Neural progenitor cell (in vitro differentiated cells): ENCODE data around the gene SLC44A1. TPM values are rescaled to one million over a fixed set of nuclear protein-coding genes. Genes with fewer than 3 reads are reported as not detected.

Experiments used
- DNase-seq: peaks from one replicate; pipeline ENCODE4 v3.0.0-alpha.2; 2016; ENCODE audit warnings: low spot score
- H2AFZ ChIP-seq: fragments of 200-600 bp; sonication (generic); replicated peaks from 2 replicates; pipeline ENCODE4 v1.6.1; 2016; ENCODE audit warnings: antibody characterized with exemption
- H3F3A ChIP-seq: fragments of 200-600 bp; sonication (generic); 2 replicates; pipeline ENCODE4 v1.6.1; 2016; ENCODE audit warnings: antibody characterized with exemption, low read depth
- H3K27ac ChIP-seq: fragments of 200-600 bp; sonication (generic); 2 replicates; pipeline ENCODE4 v1.5.1; 2016; ENCODE audit warnings: mild to moderate bottlenecking
- H3K27me3 ChIP-seq: fragments of 200-600 bp; sonication (generic); 2 replicates; pipeline ENCODE4 v1.6.1; 2016; ENCODE audit warnings: mild to moderate bottlenecking, moderate library complexity
- H3K36me3 ChIP-seq: fragments of 200-600 bp; sonication (generic); 2 replicates; pipeline ENCODE4 v1.5.1; 2016
- H3K4me1 ChIP-seq: fragments of 200-600 bp; sonication (generic); 2 replicates; pipeline ENCODE4 v1.6.1; 2016; ENCODE audit warnings: mixed run types
- H3K4me2 ChIP-seq: fragments of 200-600 bp; sonication (generic); 2 replicates; pipeline ENCODE4 v1.6.1; 2016
- H3K4me3 ChIP-seq: fragments of 200-600 bp; sonication (generic); 2 replicates; pipeline ENCODE4 v1.5.1; 2016
- H3K79me2 ChIP-seq: fragments of 200-600 bp; sonication (generic); 2 replicates; pipeline ENCODE4 v1.6.1; 2016; ENCODE audit warnings: low read depth
- H3K9ac ChIP-seq: fragments of 200-600 bp; sonication (generic); 2 replicates; pipeline ENCODE4 v1.6.1; 2016
- H3K9me3 ChIP-seq: fragments of 200-600 bp; sonication (generic); 2 replicates; pipeline ENCODE4 v1.5.1; 2016; ENCODE audit warnings: low read depth
- H4K20me1 ChIP-seq: fragments of 200-600 bp; sonication (generic); 2 replicates; pipeline ENCODE4 v1.6.1; 2016; ENCODE audit warnings: low read depth
- H3K27ac Mint-ChIP-seq: 3 replicates; pipeline ENCODE4 v1.8.0; 2021; ENCODE audit warnings: mixed read lengths
- H3K27me3 Mint-ChIP-seq: 2 replicates; pipeline ENCODE4 v1.8.0; 2022; ENCODE audit warnings: low read depth, mild to moderate bottlenecking, inconsistent platforms, moderate library complexity, mixed read lengths; ENCODE audit not compliant: insufficient read depth
- H3K36me3 Mint-ChIP-seq: 3 replicates; pipeline ENCODE4 v1.8.0; 2021; ENCODE audit warnings: mixed read lengths
- H3K4me1 Mint-ChIP-seq: 3 replicates; pipeline ENCODE4 v1.8.0; 2021; ENCODE audit warnings: mixed read lengths
- H3K4me3 Mint-ChIP-seq: 3 replicates; pipeline ENCODE4 v1.8.0; 2021; ENCODE audit warnings: mild to moderate bottlenecking, moderate library complexity, mixed read lengths
- H3K9me3 Mint-ChIP-seq: 3 replicates; pipeline ENCODE4 v1.8.0; 2020; ENCODE audit warnings: mixed read lengths
- EZH2 ChIP-seq: fragments of 200-600 bp; sonication (generic); IDR thresholded peaks from 2 replicates; pipeline ENCODE4 v1.6.1; 2017; ENCODE audit warnings: antibody characterized with exemption, mild to moderate bottlenecking, moderate library complexity
- EZH2phosphoT487 ChIP-seq: fragments of 200-600 bp; sonication (generic); IDR thresholded peaks from 2 replicates; pipeline ENCODE4 v1.6.1; 2017; ENCODE audit warnings: antibody characterized with exemption
- total RNA-seq: library from RNA; depleted of rRNA; stranded (reverse); fragments of >200 nt; gene quantifications from 2 replicates; pipeline ENCODE4 v1.2.3, GENCODE V29; 2015; ENCODE audit warnings: low replicate concordance
- TF ChIP-seq, protein P1 (sequence below): fragments of 200-600 bp; sonication (generic); IDR thresholded peaks from 2 replicates; pipeline ENCODE4 v1.5.1; 2017; ENCODE audit warnings: antibody characterized with exemption, mild to moderate bottlenecking

Gene SLC44A1
- total RNA-seq, 1 donor from 2014 or later, result 41.4 TPM

DNA sequence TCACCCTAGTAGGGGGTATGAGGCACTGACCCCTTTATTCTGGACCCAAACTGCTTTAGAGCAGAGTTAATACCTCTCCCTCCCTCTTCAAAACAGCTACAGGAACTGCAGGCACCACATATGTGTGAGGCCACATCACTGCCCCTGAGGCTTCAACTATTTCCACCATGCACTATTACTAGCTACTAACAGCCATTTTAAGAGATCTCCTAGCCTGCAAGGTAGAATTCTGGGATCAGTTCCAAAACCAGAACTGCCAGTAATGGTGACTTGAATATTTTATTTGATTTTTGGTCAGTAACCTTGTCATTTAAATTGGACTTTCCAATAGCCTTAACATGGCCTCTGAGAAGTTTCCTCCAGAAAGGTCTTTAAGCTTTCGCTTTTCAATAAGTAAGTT is 148.1 kb downstream of the SLC44A1 start:
- H3K9me3 ChIP-seq, result no peaks in the 10 kb centered on the region
- no peak overlapping the region for H3K9ac ChIP-seq
- no peak overlapping the region for H3K27ac Mint-ChIP-seq
- no peaks in the 10 kb centered on the region for H3K27me3 ChIP-seq
- no peaks in the 10 kb centered on the region for H3K36me3 ChIP-seq
- no peaks in the 10 kb centered on the region for H4K20me1 ChIP-seq
- no peaks in the 10 kb centered on the region for H3K9me3 Mint-ChIP-seq
- H3K27ac ChIP-seq, result no peak overlapping the region
- peaks cover 29% of the 10 kb centered on the region for H3K4me1 ChIP-seq
- H3K79me2 ChIP-seq, result no peaks in the 10 kb centered on the region
- no peak for TF ChIP-seq EZH2phosphoT487
- TF ChIP-seq EZH2, result no peak
- TF ChIP-seq, protein P1, sequence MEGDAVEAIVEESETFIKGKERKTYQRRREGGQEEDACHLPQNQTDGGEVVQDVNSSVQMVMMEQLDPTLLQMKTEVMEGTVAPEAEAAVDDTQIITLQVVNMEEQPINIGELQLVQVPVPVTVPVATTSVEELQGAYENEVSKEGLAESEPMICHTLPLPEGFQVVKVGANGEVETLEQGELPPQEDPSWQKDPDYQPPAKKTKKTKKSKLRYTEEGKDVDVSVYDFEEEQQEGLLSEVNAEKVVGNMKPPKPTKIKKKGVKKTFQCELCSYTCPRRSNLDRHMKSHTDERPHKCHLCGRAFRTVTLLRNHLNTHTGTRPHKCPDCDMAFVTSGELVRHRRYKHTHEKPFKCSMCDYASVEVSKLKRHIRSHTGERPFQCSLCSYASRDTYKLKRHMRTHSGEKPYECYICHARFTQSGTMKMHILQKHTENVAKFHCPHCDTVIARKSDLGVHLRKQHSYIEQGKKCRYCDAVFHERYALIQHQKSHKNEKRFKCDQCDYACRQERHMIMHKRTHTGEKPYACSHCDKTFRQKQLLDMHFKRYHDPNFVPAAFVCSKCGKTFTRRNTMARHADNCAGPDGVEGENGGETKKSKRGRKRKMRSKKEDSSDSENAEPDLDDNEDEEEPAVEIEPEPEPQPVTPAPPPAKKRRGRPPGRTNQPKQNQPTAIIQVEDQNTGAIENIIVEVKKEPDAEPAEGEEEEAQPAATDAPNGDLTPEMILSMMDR, result no peak
- peak; percentile 19 for DNase-seq
- H3K4me3 Mint-ChIP-seq, result no peak overlapping the region
- H3K27me3 Mint-ChIP-seq, result no peaks in the 10 kb centered on the region
- peaks cover 28% of the 10 kb centered on the region for H3K4me1 Mint-ChIP-seq
- no peaks in the 10 kb centered on the region for H3K36me3 Mint-ChIP-seq
- H3F3A ChIP-seq, result peaks cover 26% of the 10 kb centered on the region
- H3K4me2 ChIP-seq, result peak overlapping the region; percentile 35
- no peak overlapping the region for H2AFZ ChIP-seq
- H3K4me3 ChIP-seq, result no peak overlapping the region

DNA sequence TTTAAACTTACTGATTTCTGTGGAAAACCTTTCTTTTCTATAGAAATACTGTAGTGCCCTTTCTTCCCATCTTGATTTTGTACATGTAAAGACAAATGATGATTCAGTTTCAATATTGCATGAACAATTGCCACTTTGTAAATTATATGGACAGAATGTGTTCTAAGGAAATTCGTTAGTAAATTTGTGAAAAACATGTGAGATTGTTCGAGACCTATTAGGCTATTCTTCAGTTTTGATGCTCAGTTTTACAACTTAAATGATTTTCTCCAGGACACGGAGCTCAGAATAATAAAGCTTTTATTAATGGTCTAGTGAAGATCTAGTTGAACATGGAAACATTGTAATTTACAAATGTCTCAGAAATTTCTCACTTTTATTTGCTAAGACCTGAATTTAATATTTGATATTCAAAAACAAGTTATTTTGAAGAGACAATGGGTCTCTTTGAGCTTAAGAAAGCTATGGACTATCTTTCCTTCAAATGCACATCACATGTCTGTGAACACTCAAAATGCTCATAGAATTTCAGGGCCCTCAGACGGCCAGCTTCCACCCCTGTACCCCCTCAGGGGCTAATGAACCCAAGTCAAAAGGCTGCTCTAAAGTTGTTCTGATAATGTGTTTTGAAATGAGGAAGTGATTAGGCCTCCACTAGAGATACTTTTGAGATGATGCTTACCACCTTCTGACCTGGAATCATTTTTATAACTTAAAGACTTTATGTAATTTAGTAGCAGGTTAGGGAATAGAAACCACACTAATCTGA is 149.3 kb downstream of the SLC44A1 start:
- Histone ChIP-seq H3K4me3 (no peak overlapping the region), H3K9ac (no peak overlapping the region), H3K79me2 (no peaks in the 10 kb centered on the region), H3F3A (peaks cover 18% of the 10 kb centered on the region), H3K9me3 (no peaks in the 10 kb centered on the region), H3K36me3 (no peaks in the 10 kb centered on the region), H3K4me1 (peaks cover 32% of the 10 kb centered on the region), H4K20me1 (no peaks in the 10 kb centered on the region), H3K27ac (no peak overlapping the region), H3K27me3 (no peaks in the 10 kb centered on the region), H2AFZ (no peak overlapping the region), H3K4me2 (no peak overlapping the region)
- DNase-seq, result no peak
- Mint-ChIP-seq H3K27me3 (no peaks in the 10 kb centered on the region), H3K4me1 (peaks cover 28% of the 10 kb centered on the region), H3K36me3 (peaks cover 1% of the 10 kb centered on the region), H3K9me3 (no peaks in the 10 kb centered on the region), H3K27ac (no peak overlapping the region), H3K4me3 (no peak overlapping the region)
- TF ChIP-seq, protein P1, result no peak
- TF ChIP-seq EZH2, result no peak
- no peak for TF ChIP-seq EZH2phosphoT487

DNA sequence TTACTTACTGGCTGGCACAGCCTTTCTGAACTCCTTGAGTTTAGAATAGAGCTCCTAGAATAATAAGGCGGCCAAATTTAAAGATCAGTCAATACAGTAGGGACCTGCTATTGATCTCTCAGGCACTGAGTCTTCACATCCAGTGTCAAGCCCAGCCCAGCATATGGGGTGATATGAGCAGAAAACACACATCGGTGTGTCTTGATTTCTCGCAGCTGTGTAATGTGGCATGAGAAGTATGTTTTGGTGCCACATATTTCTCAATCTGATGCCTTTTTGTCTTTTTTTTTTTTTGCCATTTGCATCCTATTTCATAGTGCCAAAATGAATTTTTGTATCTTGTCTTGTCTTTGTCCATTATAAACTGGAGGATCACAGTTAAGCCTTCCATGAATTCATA is 152.0 kb downstream of the SLC44A1 start:
- no peak overlapping the region for H3K27ac ChIP-seq

More for the DNA sequence above, 152.0 kb downstream of the SLC44A1 start:
- Histone ChIP-seq H3K4me2 (no peak overlapping the region), H3K4me1 (peaks cover 32% of the 10 kb centered on the region), H2AFZ (no peak overlapping the region), H3K27me3 (no peaks in the 10 kb centered on the region), H3K4me3 (no peak overlapping the region), H3K36me3 (no peaks in the 10 kb centered on the region), H3F3A (peaks cover 19% of the 10 kb centered on the region), H4K20me1 (no peaks in the 10 kb centered on the region), H3K79me2 (no peaks in the 10 kb centered on the region), H3K9me3 (no peaks in the 10 kb centered on the region), H3K9ac (no peak overlapping the region)
- H3K9me3 Mint-ChIP-seq, result no peaks in the 10 kb centered on the region
- no peak overlapping the region for H3K4me3 Mint-ChIP-seq
- no peaks in the 10 kb centered on the region for H3K27me3 Mint-ChIP-seq
- H3K36me3 Mint-ChIP-seq, result peaks cover 1% of the 10 kb centered on the region
- TF ChIP-seq EZH2 (no peak), EZH2phosphoT487 (no peak)
- TF ChIP-seq, protein P1, result no peak
- DNase-seq, result no peak
- H3K27ac Mint-ChIP-seq, result no peak overlapping the region
- peaks cover 17% of the 10 kb centered on the region for H3K4me1 Mint-ChIP-seq
